Hepatocyte (in vitro differentiated cells): Measurements from ENCODE around the gene HES5. TPM values are rescaled to one million over a fixed set of nuclear protein-coding genes. Genes with fewer than 3 reads are reported as not detected.

Source experiments
- DNase-seq: peaks from one replicate; pipeline ENCODE4 v3.0.0-alpha.2; 2016; ENCODE audit warnings: low spot score
- H2AFZ ChIP-seq: fragments of 200-600 bp; sonication (generic); 2 replicates; pipeline ENCODE4 v1.6.0; 2016; ENCODE audit warnings: antibody characterized with exemption, mild to moderate bottlenecking
- H3K27ac ChIP-seq: fragments of 200-600 bp; sonication (generic); 2 replicates; pipeline ENCODE4 v1.5.1; 2016; ENCODE audit warnings: mild to moderate bottlenecking
- H3K27me3 ChIP-seq: fragments of 200-600 bp; sonication (generic); 2 replicates; pipeline ENCODE4 v1.6.1; 2016
- H3K36me3 ChIP-seq: fragments of 200-600 bp; sonication (generic); replicated peaks from 2 replicates; pipeline ENCODE4 v1.5.1; 2016; ENCODE audit warnings: low read depth; ENCODE audit not compliant: insufficient read depth
- H3K4me1 ChIP-seq: fragments of 200-600 bp; sonication (generic); 2 replicates; pipeline ENCODE4 v1.5.1; 2016; ENCODE audit warnings: mild to moderate bottlenecking, moderate library complexity; ENCODE audit not compliant: insufficient read depth
- H3K4me2 ChIP-seq: fragments of 200-600 bp; sonication (generic); 2 replicates; pipeline ENCODE4 v1.6.0; 2016
- H3K4me3 ChIP-seq: fragments of 200-600 bp; sonication (generic); 2 replicates; pipeline ENCODE4 v1.5.1; 2016; ENCODE audit warnings: mild to moderate bottlenecking
- H3K79me2 ChIP-seq: fragments of 200-600 bp; sonication (generic); 2 replicates; pipeline ENCODE4 v1.6.0; 2017; ENCODE audit warnings: mild to moderate bottlenecking
- H3K9me2 ChIP-seq: fragments of 200-600 bp; sonication (generic); replicated peaks from 2 replicates; pipeline ENCODE4 v1.6.0; 2017; ENCODE audit warnings: mild to moderate bottlenecking; ENCODE audit not compliant: insufficient read depth
- H3K9me3 ChIP-seq: fragments of 200-600 bp; sonication (generic); 2 replicates; pipeline ENCODE4 v1.5.1; 2016; ENCODE audit warnings: low read depth, mild to moderate bottlenecking
- H4K20me1 ChIP-seq: fragments of 200-600 bp; sonication (generic); 2 replicates; pipeline ENCODE4 v1.6.0; 2016; ENCODE audit warnings: mild to moderate bottlenecking; ENCODE audit not compliant: insufficient read depth, poor library complexity, severe bottlenecking
- CTCF ChIP-seq: fragments of 200-600 bp; sonication (generic); IDR thresholded peaks from 2 replicates; pipeline ENCODE4 v1.5.1; 2016; ENCODE audit warnings: antibody characterized with exemption, mild to moderate bottlenecking; ENCODE audit not compliant: poor library complexity
- EZH2 ChIP-seq: fragments of 200-600 bp; sonication (generic); IDR thresholded peaks from 2 replicates; pipeline ENCODE4 v1.6.1; 2016; ENCODE audit warnings: antibody characterized with exemption, mild to moderate bottlenecking, borderline replicate concordance
- EZH2phosphoT487 ChIP-seq: fragments of 200-600 bp; sonication (generic); IDR thresholded peaks from one replicate; pipeline ENCODE4 v1.6.1; 2018; ENCODE audit warnings: antibody characterized with exemption, mild to moderate bottlenecking, low read depth, moderate library complexity; ENCODE audit not compliant: unreplicated experiment, severe bottlenecking
- WGBS: methylation state at CpG from one replicate; pipeline ENCODE4 v1.1.6; 2016; ENCODE audit warnings: low lambda C conversion rate; ENCODE audit errors: missing lambda C conversion rate; 5-methylcytosine and 5-hydroxymethylcytosine counted together
- polyA plus RNA-seq: library from polyadenylated mRNA; unstranded; fragments of >200 nt; fragmentation: Nextera tagmentation; extraction: Ambion mirVana; gene quantifications from 2 replicates; pipeline ENCODE4 v1.2.1, GENCODE V29; 2016
- total RNA-seq: library from RNA; depleted of rRNA; stranded (reverse); fragments of >200 nt; gene quantifications from 2 replicates; pipeline ENCODE4 v1.2.3, GENCODE V29; 2014

The HES5 gene
- total and polyA plus RNA-seq, 2 experiments from 2014 or later = 1.0 TPM; not detected in 1

- H3K36me3 ChIP-seq = no peaks in the 10 kb centered on the region
- H3K9me3 ChIP-seq = no peaks in the 10 kb centered on the region
- no peaks in the 10 kb centered on the region for H3K9me2 ChIP-seq
- H3K4me2 ChIP-seq = no peak overlapping the region
- no peaks in the 10 kb centered on the region for H3K79me2 ChIP-seq
- WGBS = 94% methylated on average over 28 of the region's 29 CpGs
- TF ChIP-seq CTCF (no peak), EZH2 (no peak), EZH2phosphoT487 (no peak)
- H3K4me3 ChIP-seq = no peak overlapping the region
- no peak for DNase-seq
- no peak overlapping the region for H2AFZ ChIP-seq
- no peak overlapping the region for H3K27ac ChIP-seq
- H3K27me3 ChIP-seq = no peaks in the 10 kb centered on the region
- no peaks in the 10 kb centered on the region for H4K20me1 ChIP-seq
- H3K4me1 ChIP-seq = peaks cover 7% of the 10 kb centered on the region
Observed at GRCh38 chr1:2508751-2509150, 21.3 kb downstream of the HES5 start.

- Histone ChIP-seq H3K9me3 (no peaks in the 10 kb centered on the region), H3K36me3 (no peaks in the 10 kb centered on the region), H3K9me2 (no peaks in the 10 kb centered on the region), H4K20me1 (no peaks in the 10 kb centered on the region), H3K4me2 (no peak overlapping the region), H3K79me2 (no peaks in the 10 kb centered on the region), H3K27me3 (no peaks in the 10 kb centered on the region), H3K4me3 (no peak overlapping the region), H3K4me1 (peaks cover 7% of the 10 kb centered on the region), H2AFZ (no peak overlapping the region), H3K27ac (no peak overlapping the region)
- TF ChIP-seq CTCF = no peak
- TF ChIP-seq EZH2 = no peak
- no peak for TF ChIP-seq EZH2phosphoT487
- WGBS = 91% methylated on average over 20 of the region's 24 CpGs
- DNase-seq = no peak
Observed at GRCh38 chr1:2508180-2508579, 21.9 kb downstream of the HES5 start.

- Histone ChIP-seq H3K4me2 (no peak overlapping the region), H4K20me1 (no peaks in the 10 kb centered on the region), H2AFZ (no peak overlapping the region), H3K4me3 (no peak overlapping the region), H3K9me3 (no peaks in the 10 kb centered on the region), H3K27me3 (no peaks in the 10 kb centered on the region), H3K27ac (no peak overlapping the region), H3K79me2 (no peaks in the 10 kb centered on the region), H3K9me2 (no peaks in the 10 kb centered on the region), H3K4me1 (peaks cover 7% of the 10 kb centered on the region), H3K36me3 (no peaks in the 10 kb centered on the region)
- TF ChIP-seq CTCF (no peak), EZH2 (no peak)
- 96% methylated on average over 6 of the region's 6 CpGs for WGBS
- no peak for DNase-seq
Observed at GRCh38 chr1:2507744-2508155, 22.3 kb downstream of the HES5 start.
